NCI-H510A treated with DMSO at 0.1 percent for 48 hours (cell line): ENCODE results near the gene KPNA5.
"Not testable (repeated sequence)": the region's sequence is repeated elsewhere in the genome, so short reads cannot be mapped to it uniquely, and the experiment has no call there.

ENCODE experiments used
- DNase-seq: peaks from one replicate; lab custom pipeline; 2025; lab: John Stamatoyannopoulos, UW

The KPNA5 gene

DNA sequence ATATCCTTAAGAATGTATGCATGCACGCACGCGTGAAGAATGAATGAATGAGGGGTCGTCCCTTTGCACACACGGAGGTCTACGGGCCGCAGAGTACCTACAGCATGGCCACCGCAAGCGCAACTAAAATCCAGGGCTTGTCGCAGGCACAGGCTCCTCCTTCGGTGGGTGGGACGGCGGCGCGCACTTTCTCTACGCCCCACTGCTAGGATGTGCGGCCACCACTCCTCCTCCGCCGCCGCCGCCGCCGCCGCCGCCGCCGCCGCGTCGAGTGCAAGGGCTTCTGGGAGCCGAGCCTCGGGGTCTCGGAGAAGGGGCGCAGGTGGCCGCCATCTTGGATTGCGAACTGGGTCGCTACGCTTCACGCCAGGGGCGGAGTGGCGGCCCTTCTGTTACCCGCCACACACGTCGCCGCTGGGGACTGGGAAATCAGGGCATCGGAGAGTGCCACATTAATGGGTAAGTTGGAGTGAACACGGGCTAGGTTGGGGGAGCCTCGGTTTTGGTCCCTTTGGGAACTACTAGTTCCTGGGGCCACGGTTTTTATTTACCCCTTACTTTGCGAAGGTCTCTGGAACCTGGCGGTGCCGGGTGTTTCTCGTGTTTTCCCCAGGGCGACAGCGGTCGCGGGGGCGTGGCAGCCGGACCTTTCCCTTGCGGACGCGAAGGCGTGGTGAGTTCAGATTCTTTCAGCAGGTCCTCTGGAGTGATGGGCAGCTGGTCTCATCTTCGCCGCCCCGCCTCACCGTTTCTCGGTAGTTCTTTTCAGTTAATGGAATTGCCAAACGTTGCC lies at the start of gene KPNA5:
Gene KPNA5, plus strand, starts transcription at position 332 of the 793 bp plus-strand sequence. Its CDS starts 124 bp downstream, at position 456.
- peak; percentile 68 for DNase-seq

DNA sequence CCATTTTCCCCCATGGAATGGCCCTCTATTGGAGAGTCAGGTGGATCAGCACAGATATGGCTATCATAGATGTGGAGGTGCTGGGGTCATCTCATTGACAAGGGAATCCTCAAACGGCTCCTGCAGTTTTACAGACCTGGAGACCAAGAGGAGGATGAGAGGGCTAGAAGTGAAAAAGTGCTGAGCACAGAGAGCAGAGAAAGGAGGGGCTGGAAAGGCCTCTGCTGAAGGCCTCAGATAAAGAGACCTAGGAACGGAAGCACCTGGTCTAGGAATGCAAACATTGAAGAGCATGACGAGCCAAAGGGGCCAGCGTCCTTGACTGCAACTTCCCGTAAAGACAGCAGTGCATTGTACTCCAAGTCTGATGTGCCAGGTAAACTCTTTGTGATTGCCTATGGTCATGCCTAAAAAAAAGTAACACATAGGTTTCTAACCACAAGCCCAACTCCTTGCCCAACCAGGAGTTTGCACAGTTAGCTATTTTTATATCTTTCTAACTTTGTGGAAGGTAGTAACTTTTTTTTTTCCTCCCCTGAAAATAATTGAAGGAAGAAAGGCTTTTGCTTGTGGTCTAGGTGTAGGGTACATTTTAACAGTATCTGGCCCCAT lies 49.5 kb upstream of the KPNA5 start:
- peak; percentile 86 for DNase-seq

- DNase-seq = peak; percentile 29
These were observed 47.3 kb upstream of the KPNA5 start for GRCh38 chr6:116633685-116634084.

- no peak for DNase-seq
These were observed 32.9 kb upstream of the KPNA5 start for GRCh38 chr6:116648156-116648555.

- DNase-seq = no peak
These were observed 31.9 kb upstream of the KPNA5 start for GRCh38 chr6:116649129-116649528.

DNA sequence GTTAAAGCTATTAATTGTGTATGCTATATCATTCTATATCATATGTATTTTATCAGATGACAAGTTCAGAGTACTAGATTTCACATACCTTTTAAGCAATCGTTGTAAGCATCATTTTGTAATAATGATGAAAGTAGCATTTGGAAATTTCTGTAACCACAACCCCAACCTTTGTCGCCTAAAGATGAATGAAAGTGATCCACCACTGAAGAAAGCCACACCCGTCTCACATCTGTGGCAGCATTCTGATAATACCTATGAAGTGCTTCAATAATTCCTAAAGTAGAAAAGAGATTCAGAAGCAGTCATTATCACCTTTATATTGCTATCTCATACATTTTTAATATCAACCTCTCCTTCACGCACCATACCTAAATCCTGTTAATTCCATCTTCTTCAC lies 29.1 kb upstream of the KPNA5 start:
- DNase-seq = no peak

DNA sequence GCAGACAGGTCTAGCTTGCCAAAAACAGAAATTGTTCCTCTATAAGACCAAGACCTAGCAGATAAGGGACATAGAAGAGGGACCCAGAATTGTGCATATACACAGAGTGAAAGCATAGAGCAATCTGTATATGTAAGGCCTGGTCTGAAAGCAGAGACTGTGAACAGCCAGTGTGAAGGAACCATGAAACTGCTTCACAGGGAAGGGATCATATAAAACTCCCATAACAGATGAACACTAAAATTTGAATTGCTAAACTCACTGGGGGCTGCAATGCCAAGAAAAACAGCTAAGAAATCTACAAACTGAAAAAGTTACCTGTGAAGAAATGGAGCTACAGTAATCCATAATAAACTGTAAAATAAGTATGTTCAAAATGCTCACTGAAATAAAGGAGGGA lies 19.4 kb upstream of the KPNA5 start:
- DNase-seq = no peak

DNA sequence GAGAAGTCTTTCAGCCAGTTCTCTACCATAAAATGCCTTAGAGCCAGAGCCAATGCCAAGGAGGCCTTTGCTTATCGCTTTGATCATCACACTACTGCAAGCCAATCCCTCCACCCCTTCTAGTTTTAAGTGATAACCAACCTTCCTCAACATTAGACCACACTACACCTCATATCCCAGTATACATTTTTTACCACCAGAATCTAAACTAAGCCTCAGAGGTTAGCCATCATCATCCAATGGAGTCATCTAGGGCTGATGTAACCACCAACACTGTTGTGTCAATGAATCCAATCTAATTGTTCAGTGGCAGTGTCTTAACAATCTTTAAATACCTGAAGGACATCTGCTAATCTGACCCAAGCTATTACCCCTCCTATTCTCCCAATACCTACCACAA lies 18.8 kb upstream of the KPNA5 start:
- DNase-seq = no peak

DNA sequence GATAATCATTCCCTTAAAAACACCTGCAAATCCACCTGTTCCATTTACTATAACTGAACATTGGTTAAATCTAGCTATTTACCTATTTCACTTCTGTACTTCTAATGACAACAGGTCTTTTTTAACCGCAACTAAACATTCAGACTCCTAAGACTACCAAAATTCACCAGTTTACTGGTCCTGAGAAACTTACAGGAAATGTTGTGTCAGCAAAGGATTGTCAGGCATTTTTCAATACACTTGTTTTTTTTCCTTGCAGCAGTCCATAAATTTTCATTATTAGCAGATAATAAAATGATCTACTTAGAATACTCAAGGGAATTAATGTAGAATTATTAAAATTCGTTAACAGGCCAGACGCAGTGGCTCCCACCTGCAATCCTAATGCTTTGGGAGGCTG lies 17.7 kb upstream of the KPNA5 start:
- no peak for DNase-seq

- DNase-seq = not testable (repeated sequence)
These were observed 16.8 kb upstream of the KPNA5 start for GRCh38 chr6:116664169-116664568.

DNA sequence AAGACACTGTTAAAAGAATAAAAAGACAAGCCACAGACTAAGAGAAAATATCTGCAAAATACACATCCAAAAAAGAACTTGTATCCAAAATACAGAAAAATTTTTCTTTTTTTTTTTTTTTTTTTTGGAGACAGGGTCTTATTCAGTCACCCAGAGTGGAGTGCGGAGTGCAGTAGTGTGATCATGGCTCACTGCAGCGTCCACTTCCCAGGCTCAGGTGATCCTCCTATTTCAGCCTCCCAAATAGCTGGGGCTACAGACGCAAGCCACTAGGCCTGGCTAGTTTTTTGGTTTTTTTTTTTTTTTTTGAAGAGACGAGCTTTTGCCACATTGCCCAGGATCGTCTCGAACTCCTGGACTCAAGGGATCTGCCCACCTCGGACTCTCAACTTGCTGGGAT lies 15.5 kb upstream of the KPNA5 start:
- DNase-seq = no peak

DNA sequence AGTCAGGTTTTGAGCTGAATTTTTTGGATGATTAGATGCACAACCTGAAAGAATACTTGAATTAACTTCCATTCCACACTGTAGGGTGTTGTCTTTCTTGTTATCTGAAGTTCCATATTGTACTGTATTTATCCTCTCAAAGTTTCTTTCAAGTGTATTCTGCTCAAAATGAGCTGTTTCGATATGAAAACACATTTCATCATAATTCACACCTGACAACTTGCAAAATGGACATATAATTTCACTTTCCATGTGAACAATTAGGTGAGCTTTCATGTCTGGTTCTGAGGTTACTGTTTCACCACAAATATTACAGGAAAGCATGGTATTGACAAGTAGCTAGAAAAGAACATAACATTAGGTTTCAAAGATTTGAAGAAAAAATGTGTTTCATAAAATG lies 14.1 kb upstream of the KPNA5 start:
- no peak for DNase-seq

DNA sequence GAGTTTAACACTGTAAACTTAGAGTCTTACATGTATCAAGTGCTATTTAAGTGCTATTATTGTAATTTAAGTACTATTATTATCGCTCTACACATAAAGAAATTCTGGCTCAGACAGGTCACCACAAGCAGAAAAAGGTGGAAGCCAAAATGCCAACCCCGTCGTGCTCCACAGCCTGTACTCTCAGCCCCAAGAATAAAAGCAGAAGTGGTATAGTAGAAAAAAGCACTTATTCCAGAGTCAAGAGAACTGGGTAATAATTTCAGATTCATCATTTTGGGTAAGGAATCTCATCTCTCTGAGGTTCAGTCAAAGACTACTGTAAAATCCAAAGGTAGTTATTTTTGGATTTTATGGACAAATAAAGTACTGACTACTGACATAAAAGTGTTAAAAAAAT lies 13.4 kb upstream of the KPNA5 start:
- DNase-seq = peak; percentile 5

DNA sequence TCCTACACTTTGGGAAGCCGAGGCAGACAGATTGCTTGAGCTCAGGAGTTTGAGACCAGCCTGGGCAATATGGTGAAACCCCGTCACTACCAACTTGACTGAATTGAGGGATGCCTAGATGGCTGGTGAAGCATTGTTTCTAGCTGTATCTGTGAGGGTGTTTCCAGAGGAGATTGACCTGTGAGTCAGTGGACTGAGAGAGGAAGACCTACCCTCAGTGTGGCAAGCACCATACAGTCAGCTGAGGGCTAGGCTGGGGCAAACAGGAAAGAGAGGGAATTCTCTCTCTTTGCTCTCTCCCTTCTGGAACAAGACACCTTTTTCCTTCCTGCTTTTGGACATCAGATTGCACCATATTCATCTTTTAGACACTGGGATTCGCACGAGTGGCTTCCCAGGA lies 8.7 kb upstream of the KPNA5 start:
- DNase-seq = no peak

GRCh38 chr6:116676021-116676420 lies 5.0 kb upstream of the KPNA5 start:
- no peak for DNase-seq

GRCh38 chr6:116682334-116682712 lies 1.3 kb downstream of the KPNA5 start:
- DNase-seq = peak; percentile 31

DNA sequence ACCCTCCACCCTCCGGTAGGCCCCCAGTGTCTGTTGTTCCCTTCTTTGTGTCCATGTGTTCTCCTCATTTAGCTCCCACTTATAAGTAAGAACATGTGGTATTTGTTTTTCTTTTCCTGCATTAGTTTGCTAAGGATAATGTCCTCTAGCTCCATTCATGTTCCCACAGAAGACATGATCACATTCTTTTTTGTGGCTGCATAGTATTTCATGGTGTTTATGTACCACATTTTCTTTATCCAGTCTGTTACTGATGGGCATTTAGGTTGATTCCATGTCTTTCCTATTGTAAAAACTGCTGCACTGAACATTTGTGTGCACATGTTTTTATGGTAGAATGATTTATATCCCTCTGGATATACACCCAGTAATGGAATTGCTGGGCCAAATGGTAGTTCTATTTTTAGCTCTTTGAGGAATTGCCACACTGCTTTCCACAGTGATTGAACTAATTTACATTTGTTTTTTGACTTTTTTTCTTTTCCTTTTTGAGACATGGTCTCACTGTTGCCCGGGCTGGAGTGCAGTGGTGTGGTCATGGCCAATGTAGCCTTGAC lies 4.5 kb downstream of the KPNA5 start:
- no peak for DNase-seq

DNA sequence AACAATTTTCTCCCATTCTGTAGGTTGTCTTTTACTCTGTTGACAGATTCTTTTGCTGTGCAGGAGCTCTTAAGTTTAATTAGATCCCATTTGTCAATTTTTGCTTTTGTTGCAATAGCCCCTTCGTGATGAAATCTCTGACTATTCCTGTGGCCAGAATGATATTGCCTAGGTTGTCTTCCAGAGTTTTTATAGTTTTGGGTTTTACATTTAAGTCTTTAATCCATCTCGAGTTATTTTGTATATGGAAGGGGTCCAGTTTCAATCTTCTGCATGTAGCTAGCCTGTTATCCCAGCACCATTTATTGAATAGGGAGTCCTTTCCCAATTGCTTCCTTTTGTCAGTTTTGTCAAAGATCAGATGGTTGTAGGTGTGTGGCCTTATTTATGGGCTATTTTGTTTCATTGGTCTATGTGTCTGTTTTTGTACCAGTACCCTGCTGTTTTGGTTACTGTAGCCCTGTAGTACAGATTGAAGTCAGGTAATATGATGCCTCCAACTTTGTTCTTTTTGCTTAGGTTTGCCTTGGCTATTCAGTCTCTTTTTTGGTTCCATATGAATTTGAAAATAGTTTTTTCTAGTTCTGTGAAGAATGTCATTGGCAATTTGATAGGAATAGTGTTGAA lies 5.6 kb downstream of the KPNA5 start:
- DNase-seq = not testable (repeated sequence)

DNA sequence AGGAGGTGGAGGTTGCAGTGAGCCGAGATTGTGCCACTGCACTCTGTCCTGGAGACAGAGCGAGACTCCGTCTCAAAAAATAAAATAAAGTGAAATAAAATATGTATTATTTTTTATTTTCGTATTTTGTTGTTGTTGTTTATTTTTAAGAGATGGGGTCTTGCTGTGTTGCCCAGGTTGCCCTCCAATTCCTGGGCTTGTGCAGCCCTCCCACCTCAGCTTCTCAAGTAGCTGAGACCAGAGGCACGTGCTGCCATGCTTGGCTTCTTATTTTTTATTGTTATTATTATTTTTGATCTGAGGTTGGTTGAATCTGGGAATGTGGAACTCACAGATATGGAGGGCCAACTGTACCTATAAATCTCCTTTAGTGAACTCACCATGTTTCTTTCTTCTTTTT lies 10.1 kb downstream of the KPNA5 start:
- no peak for DNase-seq

DNA sequence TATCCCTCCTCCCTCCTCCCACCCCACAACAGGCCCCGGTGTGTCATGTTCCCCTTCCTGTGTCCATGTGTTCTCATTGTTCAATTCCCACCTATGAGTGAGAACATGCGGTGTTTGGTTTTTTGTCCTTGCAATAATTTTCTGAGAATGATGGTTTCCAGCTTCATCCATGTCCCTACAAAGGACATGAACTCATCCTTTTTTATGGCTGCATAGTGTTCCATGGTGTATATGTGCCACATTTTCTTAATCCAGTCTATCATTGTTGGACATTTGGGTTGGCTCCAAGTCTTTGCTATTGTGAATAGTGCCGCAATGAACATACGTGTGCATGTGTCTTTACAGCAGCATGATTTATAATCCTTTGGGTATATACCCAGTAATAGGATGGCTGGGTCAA lies 11.9 kb downstream of the KPNA5 start:
- not testable (repeated sequence) for DNase-seq

DNA sequence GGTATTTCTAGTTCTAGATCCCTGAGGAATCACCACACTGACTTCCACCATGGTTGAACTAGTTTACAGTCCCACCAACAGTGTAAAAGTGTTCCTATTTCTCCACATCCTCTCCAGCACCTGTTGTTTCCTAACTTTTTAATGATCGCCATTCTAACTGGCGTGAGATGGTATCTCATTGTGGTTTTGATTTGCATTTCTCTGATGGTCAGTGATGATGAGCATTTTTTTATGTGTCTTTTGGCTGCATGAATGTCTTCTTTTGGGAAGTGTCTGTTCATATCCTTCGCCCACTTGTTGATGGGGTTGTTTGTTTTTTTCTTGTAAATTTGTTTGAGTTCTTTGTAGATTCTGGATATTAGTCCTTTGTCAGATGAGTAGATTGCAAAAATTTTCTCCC lies 12.3 kb downstream of the KPNA5 start:
- not testable (repeated sequence) for DNase-seq

DNA sequence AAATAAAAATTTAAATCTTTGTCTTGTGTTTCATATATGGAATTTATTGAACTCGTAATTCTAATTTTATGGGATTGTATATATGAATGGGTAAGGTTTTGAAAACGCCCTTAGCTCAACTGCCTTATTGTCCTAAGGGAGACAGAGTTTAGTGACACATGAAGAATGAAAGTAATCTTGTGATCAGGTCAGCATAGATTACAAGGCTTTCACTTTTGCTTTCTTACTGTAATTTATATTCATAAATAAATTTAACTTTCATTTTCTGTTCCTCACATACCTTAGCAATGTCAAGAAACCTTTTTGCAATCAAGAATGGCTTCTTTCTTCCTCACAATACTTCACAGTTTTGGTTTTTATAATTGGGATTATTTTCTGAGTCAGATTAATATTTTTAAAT lies 14.4 kb downstream of the KPNA5 start:
- no peak for DNase-seq

- DNase-seq = no peak
These were observed 16.5 kb downstream of the KPNA5 start for GRCh38 chr6:116697480-116697879.
